Measurements from ENCODE around the gene LY6G6D.

DNA sequence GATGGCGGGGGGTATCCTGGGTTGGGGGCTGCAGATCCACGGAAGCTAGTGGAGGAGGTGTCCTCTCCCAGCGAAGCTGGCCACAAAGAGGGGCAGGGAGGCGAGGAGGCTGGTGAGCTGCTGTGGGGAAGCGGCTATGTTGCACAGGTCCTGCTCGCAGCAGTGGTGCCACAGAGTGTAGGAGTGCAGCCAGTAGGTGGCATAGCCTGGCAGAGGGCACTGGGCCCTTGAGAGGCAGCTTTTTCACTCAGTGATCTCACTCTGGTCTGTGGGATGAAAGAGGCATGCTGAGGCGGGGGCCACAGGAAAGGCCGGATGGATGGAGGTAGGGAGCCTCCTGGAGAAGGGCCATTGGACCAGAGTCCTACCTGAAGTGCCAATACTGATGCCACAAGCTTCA, 2.9 kb upstream of the LY6G6D start:
- TF ChIP-seq, protein P1, sequence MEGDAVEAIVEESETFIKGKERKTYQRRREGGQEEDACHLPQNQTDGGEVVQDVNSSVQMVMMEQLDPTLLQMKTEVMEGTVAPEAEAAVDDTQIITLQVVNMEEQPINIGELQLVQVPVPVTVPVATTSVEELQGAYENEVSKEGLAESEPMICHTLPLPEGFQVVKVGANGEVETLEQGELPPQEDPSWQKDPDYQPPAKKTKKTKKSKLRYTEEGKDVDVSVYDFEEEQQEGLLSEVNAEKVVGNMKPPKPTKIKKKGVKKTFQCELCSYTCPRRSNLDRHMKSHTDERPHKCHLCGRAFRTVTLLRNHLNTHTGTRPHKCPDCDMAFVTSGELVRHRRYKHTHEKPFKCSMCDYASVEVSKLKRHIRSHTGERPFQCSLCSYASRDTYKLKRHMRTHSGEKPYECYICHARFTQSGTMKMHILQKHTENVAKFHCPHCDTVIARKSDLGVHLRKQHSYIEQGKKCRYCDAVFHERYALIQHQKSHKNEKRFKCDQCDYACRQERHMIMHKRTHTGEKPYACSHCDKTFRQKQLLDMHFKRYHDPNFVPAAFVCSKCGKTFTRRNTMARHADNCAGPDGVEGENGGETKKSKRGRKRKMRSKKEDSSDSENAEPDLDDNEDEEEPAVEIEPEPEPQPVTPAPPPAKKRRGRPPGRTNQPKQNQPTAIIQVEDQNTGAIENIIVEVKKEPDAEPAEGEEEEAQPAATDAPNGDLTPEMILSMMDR (IDR thresholded peaks at IDR 0.05; ENCODE audit: low read length) = peak; percentile 35
- no peak for TF ChIP-seq EZH2phosphoT487 (IDR thresholded peaks at IDR 0.05; ENCODE audit: low read length)
- no peak for TF ChIP-seq EZH2 (optimal IDR thresholded peaks at IDR 0.05; ENCODE audit: low read depth, low read length)
